Measurements from ENCODE around the gene THADA.

DNA sequence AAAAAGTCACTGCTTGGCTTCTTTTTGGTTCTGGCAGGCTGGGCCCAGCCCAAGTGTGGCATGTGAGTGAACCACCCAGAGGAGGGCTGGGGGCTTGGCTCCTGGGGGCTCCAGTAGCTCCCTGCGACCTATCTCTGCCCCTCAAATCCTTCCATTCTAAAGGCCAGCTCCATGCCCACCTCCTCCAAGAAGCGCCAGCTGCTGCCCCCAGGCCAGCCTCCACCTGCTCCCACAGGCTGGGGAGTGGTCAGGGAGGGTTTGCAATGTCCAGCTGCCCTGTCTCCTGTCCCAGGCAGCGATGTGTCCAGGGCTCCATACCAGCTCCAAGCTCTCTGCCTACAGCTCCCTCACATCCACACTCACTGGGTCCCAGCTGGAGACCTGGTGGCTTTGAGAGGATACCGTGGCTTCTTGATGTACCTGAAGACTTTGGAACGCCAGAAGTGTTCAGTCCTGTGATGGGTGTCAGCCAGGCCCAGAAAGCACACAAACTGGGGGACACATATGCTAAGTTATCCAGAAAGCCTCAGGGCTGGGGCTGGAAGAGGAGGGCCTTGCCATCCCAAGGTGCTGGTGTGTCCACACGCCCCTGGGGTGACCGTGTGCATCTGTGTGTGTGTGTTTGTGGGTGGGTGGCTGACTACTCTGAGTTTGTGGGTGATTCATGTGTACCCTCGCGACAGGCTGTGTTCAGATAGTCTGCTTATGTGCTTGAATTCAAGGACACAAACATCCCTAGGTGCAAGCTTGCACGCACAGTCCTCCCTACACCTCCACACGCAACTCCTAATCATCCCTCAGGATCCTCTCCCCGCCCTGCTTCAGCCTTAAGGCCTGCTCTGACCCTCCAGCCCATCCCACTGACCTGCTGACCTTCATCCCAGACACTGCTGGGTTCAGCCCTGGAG is 402.8 kb downstream of the THADA start:
- TF ChIP-seq, protein P1, sequence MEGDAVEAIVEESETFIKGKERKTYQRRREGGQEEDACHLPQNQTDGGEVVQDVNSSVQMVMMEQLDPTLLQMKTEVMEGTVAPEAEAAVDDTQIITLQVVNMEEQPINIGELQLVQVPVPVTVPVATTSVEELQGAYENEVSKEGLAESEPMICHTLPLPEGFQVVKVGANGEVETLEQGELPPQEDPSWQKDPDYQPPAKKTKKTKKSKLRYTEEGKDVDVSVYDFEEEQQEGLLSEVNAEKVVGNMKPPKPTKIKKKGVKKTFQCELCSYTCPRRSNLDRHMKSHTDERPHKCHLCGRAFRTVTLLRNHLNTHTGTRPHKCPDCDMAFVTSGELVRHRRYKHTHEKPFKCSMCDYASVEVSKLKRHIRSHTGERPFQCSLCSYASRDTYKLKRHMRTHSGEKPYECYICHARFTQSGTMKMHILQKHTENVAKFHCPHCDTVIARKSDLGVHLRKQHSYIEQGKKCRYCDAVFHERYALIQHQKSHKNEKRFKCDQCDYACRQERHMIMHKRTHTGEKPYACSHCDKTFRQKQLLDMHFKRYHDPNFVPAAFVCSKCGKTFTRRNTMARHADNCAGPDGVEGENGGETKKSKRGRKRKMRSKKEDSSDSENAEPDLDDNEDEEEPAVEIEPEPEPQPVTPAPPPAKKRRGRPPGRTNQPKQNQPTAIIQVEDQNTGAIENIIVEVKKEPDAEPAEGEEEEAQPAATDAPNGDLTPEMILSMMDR (IDR thresholded peaks at IDR 0.05 in 8 of 11, conservative IDR thresholded peaks at IDR 0.05 in 3 of 11) = no peak
- TF ChIP-seq POLR2A (IDR thresholded peaks at IDR 0.05) = no peak
